Daoy (cell line): ENCODE data around the gene GAST. TPM values are rescaled to one million over a fixed set of nuclear protein-coding genes. Genes with fewer than 3 reads are reported as not detected.

Experiments used
- DNase-seq: peaks from one replicate; pipeline ENCODE4 v3.0.0-alpha.2; 2015; ENCODE audit warnings: low read depth
- total RNA-seq: library from RNA; depleted of rRNA; stranded (reverse); fragments of >200 nt; shearing (Covaris generic); gene quantifications from 2 replicates; pipeline ENCODE4 v1.2.3, GENCODE V29; 2014

GAST gene
- total RNA-seq, 1 experiment from 2014 or later = not detected

DNA sequence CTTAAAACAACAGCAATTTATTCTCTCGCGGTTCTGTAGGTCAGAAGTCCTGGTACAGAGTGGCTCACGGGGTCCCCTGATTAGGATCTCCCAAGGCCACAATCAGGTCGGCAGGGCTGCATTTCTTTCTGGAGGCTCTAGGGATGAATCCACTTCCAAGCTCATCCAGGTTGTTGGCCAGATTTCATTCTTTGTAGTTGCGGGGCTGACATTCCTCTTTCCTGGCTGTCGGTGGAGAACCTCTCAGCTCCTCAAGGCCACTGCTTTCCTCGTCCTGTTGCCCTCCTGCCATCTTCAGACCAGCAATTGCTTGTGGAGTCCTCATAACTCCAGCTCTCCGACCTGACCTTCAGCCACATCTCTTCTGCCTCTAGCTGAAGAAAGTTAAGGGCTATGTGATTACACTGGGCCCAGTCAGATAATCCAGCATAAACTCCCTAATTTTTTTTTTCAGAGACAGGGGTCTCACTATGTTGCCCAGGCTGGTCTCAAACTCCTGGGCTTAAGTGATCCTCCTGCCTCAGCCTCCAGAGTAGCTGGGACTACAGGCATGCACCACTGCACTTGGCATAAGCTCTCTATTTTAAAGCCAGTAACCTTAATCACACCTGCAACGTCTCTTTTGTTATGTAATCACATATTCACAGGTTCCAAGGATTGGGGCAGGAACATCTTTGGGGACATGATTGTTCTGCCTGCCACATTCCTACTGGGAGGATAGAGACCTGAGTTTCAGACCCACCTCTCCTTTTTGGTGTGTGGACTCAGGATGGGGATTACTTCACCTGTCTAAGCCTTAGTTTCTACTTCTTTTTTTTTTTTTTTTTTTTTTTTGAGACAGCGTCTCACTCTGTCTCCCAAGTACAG lies 4.1 kb upstream of the GAST start:
- DNase-seq = no peak

DNA sequence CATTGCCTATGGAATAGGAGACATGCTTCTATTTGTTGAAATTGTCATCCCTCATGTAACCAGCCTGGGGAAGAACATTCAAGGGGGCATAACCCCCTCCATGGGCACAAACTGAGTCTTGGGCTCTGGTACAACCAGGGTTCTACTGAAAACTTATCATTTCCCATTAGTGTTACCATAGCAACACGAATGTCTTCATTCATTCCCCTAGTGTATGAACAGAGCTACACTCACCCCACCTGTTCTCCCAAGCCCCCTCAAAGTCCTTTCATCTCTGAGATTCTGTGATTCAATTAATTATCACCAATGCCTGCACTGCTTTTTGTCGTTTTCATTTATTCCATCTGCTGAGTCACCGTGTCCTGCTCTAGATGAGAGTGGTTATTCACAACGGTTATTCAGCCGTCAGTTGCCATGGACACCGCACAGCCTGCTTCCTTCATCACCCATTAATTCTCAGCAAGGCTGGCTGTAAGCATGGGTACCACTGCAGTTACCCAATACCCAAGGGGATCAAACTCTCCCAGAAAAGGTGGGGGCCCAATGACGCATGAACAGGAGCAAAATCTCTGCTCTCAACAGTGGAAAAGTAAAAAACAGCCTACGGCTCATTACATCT lies 1.6 kb upstream of the GAST start:
- DNase-seq = peak; percentile 85

GRCh38 chr17:41717408-41718286 lies 5.5 kb downstream of the GAST start:
- peak; percentile 35 for DNase-seq

DNA sequence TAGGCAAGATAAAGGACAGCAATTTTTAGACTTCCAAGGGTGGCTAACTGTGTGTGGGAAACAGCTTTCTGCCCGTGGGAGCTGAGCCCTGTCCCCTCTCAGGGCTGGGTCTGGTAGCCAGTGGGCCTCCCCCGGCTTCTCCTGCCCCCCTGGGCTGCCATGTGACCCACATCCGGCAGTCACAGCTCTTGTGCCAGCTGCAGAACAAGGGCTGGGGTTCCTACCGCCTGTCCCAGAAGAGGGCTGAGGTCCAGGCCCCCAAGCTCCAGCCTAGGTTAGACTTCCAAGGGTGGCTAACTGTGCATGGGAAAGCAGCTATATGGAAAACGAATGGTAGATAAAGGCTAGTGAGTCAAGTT lies 6.1 kb downstream of the GAST start:
- DNase-seq = no peak

DNA sequence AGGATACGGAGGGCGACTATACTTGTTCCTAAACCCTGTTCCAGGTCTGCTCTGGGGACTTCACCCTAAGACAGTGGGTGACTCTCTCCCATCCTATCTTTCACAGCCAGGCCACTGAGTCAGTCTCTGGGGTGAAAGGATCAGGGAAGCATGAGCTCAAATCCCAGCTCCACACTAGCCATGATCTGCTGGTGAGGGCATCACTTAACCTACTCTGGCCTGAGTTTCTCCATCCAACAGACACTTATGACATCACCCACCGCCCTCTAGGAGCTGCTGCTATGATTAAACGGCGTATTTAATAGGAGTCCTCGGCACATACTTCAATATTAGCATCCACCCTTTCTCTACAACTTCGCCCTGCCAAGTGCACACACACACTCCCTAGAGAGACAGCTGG lies 10.1 kb downstream of the GAST start:
- DNase-seq = no peak

GRCh38 chr17:41723801-41724475 lies 11.8 kb downstream of the GAST start:
- DNase-seq = no peak

DNA sequence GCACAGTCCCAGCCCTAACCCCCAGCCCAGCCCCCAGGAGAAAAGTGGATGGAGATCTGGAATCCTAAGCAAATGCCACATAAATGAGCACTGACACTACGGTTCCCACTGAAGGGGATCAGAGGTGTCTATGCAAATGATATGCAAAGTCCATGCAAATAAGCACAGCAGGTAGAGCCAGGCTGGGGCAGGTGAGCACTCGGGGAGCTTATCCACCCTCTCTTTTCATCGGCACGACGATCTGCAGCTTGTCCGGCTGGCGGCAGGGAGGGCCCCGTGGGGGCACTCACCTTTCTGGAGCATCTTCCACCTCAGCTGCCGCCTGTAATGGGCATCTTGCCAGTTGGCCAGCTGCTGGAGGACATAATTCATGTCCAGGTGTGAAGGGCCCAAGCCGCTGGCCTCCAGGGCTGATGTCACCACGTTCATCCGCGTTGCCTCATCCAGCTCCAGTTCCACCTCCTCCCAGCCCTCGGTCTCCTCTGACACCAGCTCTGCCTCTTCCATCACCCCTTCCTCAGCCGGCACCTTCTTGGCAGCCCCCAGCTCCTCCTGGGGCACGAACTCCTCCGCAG lies 12.4 kb downstream of the GAST start:
- DNase-seq = no peak

- DNase-seq = no peak
Measured at GRCh38 chr17:41725134-41725533, 13.0 kb downstream of the GAST start.

DNA sequence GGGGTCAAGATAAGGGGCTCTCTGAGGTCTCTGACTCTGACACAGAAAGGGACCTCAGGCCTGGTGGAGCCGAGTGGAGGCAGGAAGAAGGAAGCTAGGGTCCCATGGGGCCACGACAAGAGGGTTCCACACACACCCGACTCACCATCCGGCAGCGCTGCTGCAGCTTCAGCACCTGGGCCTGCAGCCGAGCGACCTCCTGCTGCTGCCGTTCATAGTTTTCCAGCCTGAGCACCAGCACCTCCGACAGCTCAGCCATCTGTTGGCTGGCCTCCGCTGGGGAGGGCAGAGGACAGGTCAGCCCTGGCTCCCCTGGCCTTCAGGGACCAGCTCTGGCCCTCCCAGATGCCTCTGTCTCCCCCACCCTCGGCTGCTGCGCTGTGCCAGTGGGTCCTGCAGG lies 15.9 kb downstream of the GAST start:
- no peak for DNase-seq

GRCh38 chr17:41730479-41730878 lies 18.3 kb downstream of the GAST start:
- no peak for DNase-seq

DNA sequence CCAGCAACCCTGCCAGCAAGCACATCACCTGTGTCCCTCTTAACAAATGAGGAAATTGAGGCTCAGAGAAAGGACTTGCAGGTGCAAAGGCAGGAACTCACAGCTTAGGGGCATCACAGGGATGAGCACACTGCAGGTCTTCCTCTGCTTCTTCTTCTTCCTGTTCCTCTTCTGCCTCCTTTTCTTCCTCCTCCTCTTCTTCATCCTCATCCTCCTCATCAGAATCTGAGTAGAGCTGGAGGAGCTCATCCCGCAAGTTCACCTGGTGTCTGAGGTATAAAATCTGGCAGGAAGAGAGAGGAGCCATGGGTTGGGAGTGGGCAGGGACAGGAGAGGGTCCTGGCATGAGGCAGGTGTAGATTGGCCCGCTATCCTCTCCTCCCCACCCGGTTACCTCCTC lies 19.7 kb downstream of the GAST start:
- DNase-seq = no peak

DNA sequence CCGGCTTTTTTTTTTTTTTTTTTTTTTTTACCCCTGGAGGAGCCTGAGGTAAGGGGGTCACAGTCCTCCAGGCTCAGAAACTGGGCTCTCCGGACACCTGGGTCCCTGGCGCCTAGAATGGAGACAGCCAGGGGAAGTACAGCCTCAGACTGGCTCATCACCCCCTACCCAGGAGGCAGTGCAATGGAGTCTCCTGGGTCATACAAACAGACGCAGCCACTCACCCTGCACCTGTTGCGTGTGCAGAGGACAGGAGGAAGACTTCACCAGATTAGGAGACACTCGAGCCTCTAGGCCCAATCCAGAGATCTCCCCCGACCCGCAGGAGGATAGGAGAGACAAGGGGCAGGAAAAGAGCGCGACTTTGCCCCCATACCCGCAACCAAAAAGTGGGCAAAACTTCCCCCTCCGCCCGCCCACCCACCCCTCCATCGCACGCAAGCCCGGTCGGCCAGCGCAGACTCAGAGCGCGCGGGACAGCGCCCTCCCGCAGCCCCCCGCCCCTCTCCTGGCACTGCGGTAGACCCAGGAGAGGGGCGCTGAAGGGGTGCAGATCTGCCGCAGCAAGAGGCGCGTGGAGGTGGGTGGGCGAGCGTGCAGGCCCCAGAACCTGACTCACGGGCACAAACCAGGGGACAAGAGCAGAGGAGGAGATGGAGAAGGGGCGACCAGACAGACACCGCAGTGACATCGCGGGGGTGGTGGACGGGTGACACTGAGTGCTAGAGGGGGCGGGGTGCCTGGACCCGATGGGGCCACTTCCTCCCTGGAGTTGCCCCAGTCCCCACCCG lies 21.4 kb downstream of the GAST start:
- DNase-seq = no peak

GRCh38 chr17:41734139-41734948 lies 22.2 kb downstream of the GAST start, which contains the start of gene HAP1:
Gene HAP1, minus strand, starts transcription at chr17:41734643. Its CDS starts 9 bp downstream, at chr17:41734634.
- peak; percentile 45 for DNase-seq

DNA sequence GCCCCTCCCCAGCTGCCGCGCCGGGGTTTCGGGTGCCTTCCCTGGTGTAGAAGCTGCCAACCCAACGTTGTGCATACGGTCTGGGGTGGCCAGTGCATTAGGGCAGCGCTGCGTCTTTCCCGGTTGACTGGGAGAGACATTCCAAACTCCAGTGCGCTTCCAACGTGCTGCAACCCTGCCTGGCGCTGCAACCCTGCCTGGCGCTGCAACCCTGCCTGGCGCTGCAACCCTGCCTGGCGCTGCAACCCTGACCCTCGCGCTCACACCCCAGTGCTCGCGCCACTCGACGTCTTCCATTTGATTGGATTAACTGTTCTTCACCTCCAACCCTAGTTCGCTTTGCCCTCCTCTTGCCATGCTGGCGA lies 22.8 kb downstream of the GAST start:
- no peak for DNase-seq

DNA sequence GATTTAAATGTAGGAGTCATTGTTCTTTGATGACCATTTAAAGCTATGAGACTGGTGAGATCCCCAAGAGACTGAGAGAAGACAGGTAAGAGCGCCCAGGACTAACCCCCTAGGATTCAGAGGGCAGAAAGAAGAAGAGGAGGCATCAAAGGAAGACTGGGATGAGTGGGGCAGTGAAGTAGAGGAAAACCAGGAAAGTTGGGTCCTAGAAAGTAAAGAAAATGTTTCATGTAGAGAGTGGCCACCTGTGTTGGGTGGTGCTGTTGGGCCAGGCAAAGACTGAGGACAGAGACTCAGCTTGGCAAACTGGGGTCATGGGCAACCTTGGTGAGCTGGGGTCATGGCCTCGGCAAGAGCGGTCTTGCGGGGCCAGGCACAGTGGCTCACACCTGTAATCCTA lies 23.6 kb downstream of the GAST start:
- no peak for DNase-seq

- no peak for DNase-seq
Measured at GRCh38 chr17:41736983-41737679, 25.0 kb downstream of the GAST start.

DNA sequence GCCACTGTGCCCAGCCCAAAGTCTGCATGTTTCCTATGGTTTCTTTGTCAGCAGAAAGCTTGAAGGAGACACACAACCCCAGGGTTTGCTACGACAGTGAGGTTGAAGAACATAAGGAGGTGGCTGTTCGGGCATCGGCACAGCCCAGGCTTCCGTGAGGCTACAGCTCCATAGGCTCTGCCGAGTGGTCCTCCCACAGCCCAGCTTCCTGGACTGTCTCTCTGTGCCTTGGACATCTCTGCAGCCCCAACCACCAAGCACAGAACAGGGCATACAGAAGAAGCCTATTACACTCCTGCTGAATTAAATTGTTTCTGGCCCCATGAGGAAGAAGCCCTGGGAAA lies 25.5 kb downstream of the GAST start:
- peak; percentile 69 for DNase-seq

- DNase-seq = peak; percentile 90
Measured at GRCh38 chr17:41738077-41738800, 26.1 kb downstream of the GAST start.

- no peak for DNase-seq
Measured at GRCh38 chr17:41738801-41739112, 26.6 kb downstream of the GAST start.
